GM19324 (cell line): ENCODE measurements around the gene NPTX1.

ENCODE experiments used
- ATAC-seq: cut with Tn5 transposase; IDR thresholded peaks from one replicate; pipeline ENCODE4 v1.9.1; 2021; ENCODE audit warnings: mild to moderate bottlenecking, moderate library complexity; ENCODE audit not compliant: unreplicated experiment, low FRiP score

The NPTX1 gene

DNA sequence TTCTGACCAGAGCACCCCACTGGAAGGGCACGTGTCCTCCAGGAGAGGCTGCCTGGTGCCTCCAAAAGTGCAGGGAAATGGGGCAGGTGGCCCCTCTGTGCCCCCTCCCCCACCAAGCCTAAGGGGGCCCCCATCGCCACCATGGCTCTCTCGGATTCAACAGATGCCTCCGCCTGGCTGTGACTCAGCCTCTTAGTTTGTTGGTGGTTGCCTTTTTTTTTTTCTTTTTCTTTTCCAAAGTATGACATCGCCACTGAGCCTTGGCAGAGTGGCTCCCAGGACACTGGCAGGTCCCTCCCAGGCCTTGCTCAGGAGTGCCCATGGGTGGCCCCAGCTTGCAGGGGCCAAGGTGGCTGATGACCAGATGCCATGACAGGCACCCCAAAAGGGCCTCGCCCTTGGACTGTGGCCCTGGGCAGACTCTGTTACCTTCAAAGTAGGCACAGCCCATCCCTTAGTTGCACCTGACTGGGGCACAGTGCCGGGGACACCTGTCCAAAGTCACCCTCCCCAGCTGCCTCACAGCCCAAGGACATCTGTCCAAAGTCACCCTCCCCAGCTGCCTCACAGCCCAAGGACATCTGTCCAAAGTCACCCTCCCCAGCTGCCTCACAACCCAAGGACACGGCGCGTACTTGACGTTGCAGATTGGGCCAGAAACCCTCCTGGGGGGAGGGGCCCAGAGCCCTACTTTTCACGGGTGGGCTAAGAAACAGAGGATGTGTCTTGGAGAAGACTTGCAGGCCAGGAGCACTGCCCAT lies 29.6 kb downstream of the NPTX1 start:
- no peak for ATAC-seq

GRCh38 chr17:80445726-80446110 lies 30.7 kb downstream of the NPTX1 start:
- ATAC-seq = no peak

DNA sequence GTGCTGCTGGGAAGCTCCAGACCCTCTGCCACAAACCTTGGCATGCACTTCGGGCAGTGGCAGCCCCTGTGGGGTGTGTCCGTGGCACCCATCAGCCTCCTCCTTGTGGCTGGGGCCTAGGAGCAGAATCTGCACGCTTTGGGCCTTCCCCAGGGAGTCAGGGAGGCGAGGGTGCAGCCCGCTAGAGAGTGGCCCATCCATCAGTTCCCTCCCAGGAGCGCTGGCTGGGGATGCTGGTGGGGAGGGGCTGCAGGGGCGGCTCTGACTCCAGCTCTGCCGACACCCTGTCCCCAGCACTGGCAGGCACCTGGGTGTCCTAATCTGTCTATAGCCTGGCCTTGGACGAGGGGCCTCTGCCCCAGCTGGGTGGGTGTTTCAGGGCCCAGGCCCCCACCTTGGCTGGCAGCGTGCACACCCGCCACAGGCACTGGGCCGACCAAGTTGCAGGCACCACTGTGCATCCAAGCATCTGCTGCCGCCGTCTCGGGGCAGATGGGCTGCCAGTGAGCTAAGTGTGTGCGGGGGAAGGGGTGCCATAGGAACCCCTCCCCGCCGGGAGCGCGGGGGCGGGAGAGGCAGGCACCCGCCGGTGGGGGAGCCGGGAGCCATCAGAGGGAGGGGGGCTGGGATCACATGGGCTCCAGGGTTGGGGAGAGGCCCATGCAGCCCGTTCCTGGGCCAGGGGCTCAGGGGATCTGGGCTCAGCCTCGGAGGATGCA lies 31.2 kb downstream of the NPTX1 start:
- ATAC-seq = no peak

DNA sequence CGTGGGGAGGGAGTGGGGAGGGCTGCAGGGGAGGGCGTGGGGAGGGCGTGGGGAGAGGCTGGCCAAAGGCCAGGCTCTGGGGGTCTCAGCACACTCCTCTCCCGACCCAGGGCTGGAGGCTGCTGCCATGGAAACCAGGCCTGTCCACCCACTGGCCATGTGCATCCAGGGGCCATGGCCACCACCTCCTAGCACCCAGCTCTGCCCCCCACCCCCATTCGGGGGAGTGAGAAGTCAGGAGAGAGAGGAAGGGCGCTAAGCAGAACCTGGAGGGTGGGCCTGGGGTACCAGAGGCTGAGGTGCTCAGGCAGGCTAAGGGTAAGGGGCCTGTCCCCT lies 31.8 kb downstream of the NPTX1 start:
- no peak for ATAC-seq

DNA sequence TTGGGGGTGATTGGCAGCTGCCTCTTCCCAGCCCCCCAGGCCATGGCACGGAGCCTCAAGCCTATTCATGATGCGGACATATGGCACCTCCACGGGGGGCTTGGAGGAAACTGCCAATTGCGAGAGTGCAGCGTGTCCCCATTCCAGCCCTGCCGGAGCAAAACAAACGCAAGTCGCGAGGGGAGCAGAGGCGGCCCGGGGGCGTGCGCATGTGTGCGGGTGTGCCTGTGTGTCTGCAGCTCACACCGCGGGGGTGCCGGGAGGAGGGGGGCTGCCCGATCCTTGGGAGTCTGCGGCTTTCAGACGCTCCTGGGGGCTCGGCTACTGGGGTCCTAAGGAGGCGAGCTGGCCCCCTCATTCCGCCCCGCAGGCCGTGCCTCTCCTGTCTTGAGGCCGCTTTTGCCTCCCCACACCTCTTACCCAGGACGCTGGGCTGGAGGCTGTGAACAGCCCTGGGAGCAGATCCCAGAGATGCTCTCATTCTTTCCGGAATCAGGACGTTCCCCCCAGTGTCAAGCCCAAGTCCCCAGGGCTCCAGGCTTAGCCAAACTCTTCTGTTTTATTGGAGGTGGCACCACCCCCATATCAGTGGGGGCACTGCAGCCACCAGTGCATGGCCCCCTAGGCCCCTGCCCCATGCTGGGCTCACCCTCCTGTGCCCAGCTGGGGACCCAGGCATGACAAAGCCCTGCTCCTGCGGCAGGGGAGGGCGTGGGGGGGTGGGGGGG lies 32.3 kb downstream of the NPTX1 start:
- ATAC-seq = no peak

GRCh38 chr17:80443498-80443897 lies 32.9 kb downstream of the NPTX1 start:
- ATAC-seq = no peak

GRCh38 chr17:80442764-80443163 lies 33.6 kb downstream of the NPTX1 start:
- no peak for ATAC-seq

GRCh38 chr17:80442323-80442659 lies 34.1 kb downstream of the NPTX1 start:
- ATAC-seq = no peak

DNA sequence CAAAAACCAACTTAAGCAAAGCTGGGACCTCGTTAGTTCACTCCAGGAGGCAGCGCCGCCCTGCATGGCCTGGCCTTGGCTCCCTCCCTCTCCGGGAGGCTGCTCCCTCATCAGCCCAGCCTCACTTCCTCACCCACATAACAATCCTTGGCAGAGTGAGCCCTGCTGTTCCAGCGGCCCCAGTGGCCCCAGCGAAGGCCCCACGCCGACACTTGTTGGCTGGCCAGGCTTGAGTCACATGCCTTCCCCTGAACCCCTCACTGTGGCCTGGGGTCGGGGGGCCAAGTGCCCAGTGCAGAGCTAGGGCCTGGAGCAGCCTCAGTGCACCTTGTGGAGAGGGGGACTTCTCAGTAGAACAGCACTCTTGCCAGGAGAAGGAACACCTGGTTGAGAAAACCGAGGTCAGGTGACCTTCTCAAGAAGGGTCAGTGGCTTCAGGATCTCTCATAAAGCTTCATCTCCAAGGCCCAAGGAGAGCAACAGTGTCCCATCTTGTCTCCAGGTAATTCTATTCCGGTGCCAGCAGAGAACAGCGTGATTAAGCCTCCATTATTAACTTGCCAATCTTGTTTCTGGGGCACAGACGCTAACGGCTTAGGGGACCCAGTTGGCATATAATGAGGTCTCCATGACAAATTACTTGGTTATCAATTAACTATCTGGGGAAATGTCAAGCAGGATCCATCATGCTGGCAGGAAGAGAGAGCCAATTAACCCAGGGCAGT lies 34.6 kb downstream of the NPTX1 start:
- ATAC-seq = no peak

DNA sequence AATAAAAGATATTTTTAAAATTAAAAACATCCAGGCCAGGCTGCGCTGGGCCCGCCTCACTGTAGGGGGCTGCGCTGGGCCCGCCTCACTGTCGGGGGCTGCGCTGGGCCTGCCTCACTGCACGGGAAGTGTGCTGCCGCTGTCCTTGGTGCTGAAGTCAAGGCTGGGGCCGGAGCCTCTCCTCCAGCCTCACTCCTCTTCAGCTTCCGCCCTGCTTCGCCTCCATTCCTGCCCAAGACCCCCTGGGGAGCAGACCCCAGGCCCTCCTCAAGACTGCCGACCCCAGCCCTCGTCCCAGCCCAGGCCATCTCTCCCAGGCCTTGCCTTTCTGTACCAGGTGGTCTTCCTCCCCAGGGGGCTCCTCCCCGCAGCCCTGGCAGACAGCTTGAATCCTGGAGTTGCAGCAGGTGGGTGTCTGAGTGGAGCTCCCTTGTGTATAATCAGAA lies 35.3 kb downstream of the NPTX1 start:
- ATAC-seq = no peak

DNA sequence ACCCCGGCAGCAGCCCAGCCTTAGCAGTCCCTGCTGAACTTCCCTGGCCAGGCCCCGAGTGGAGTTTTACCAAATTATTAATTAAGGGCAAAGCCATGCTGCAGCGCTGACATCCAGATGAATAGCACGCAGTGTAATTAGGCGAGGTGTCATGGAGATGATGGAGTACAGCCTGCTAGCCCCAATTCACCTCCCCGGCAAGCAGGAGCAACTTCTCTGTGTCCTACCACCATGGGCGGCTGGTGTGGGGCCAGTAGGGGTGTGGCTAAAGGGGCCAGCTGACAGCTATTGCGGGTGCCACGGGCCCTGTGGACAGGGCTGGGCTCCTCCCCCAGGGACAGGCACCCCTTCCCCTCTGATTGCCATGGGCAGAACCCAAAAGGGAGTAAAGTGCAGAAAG lies 36.9 kb downstream of the NPTX1 start:
- no peak for ATAC-seq

DNA sequence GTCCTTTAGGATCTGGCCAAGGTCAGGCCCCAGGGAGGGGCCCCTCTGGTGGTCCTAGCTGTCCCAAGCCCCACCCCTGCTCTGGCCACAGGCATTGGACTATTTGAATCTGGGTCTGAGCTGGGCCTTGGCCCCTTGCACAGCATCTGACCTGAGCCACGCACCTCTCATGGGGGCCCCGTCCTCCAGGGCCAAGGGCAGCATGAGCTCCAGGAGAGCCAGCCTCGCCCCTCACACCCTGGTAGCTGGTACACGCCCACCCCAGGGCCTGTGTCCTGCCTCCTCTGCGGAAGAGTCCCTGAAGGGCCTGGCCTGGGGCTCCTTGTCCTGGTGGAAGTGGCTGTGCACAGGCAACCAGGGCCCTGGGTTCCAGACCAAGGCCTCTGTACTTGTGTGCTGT lies 37.6 kb downstream of the NPTX1 start:
- ATAC-seq = no peak

DNA sequence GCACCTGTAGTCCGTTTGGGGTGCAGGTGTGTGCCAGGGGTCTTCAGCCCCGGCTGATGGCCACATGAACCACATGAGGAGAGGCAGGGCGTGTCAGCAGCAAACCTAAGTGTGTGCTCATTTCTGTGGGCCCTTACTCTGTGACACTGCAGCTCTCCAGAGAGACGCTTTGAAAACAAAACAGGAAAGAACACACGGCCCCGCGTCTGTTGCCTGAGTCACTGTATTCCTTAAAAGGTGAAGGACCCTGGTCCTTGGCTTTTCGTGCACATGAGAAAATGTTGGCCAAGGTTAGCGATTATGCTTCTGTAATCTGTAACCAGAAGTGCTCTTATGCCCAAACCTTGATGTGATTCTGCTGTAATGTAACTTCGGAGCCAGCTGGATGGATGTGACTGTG lies 38.9 kb downstream of the NPTX1 start:
- ATAC-seq = no peak

DNA sequence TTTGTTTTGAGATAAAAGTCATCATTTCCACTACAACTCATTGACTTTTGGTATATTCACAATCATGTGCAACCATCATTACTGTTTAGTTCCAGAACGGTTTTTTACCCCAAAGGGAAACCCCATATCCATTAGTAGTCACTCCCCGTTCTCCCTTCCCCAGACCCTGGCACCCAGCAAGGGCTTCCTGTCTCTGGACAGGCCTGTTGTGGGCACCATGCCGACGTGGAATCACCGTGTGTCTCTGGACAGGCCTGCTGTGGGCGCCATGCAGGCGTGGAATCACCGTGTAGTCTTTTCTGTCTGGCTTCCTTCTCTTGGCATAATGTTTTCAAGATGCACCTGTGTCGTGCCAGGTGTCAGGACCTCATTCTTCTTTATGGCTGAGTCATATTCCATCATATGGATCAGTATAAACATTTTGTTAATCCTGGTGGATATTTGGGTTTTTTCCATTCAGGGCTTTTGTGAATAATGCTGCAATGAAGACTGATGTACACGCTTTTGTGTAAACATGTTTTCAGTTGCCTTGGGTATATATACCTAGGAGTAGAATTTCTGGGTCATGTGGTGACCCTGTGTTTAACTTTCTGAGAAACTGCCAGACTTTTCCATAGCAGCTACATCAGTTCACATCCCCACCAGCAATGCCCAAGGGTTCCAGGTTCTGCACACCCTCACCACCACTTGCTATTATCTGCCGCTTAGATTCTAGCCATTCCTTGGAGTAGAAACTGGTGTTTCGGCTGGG lies 42.3 kb downstream of the NPTX1 start:
- no peak for ATAC-seq

- no peak for ATAC-seq
Measured at GRCh38 chr17:80432961-80433550, 43.4 kb downstream of the NPTX1 start.

DNA sequence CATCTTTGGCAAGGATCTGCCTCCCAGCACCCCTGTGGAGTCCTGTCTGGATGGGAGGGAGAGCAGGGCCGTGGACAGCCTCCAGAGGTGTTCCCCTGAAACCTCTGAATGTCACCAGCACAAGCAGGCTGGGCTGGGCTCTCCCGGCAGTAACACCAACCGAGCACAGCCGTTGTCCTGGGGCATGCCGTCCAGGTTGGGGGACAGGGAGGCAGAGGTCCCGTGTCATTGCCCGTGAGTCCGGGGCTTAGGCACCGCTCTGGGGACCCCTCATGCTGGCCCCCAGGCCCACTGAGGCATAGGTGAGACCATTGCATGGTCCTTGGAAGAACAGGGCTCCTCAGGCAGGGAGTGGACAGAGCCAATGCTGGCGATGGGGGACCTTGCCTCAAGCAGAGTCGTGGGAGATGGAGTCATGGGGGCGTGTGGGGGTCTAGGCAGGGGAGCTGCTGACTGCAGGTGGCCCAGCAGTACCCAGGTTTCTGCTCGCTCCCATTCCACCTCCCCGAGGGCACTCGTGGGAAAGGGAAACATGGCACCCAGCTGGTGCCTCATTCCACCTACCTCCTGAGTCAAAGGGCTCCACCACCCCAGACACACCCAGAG lies 44.0 kb downstream of the NPTX1 start:
- no peak for ATAC-seq

- ATAC-seq = no peak
Measured at GRCh38 chr17:80431246-80432195, 44.9 kb downstream of the NPTX1 start.

DNA sequence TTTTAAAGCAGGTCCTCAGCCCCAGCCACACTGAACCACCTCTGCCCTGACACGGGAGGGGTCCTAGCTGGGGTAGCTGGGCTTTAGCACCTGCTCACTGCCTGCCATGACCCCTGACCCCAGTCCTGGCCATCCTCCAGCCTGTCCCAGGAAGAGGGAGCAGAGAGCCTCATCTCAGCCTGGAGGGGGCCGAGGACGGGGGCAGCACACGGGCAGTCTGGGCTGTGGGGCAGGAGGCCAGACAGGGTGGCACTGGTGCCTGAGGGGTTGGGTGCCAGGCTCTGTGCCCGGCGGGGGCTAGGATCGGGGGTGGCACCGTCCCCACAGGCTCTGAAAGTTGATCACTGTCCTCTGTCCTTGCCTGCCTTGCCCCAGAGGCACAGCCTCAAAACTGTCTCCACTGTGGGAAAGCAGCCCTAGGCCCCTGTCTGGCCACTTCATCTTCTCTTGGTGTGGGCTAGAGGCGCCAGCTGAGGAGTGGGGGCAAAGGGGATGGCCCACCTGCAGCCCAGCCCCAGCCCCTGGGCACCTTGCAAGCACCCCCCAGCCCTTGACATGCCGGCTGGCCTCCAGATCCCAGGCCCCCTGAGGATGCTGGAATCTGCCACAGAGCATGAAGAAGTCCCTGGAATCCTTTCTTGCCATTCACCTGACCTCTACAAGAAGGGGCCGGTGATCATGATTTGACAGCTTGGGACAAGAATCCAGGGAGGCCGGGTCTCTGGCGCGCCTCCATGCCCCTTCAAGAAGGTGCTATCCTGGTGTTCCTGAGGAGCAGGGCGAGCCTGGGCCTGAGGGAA lies 45.8 kb downstream of the NPTX1 start:
- no peak for ATAC-seq
